Nephron (organoid): ENCODE measurements around the gene SLC35E1.

ENCODE experiments used
- H3K27ac Mint-ChIP-seq, 3 experiments: 2 replicates each; pipeline ENCODE4 v1.8.0; 2020; ENCODE audit warnings: mixed read lengths in 3 of 3, mild to moderate bottlenecking in 2 of 3, moderate library complexity in 1 of 3
- H3K27me3 Mint-ChIP-seq: 2 replicates; pipeline ENCODE4 v1.8.0; 2021; ENCODE audit warnings: low read depth, mild to moderate bottlenecking, moderate library complexity, mixed read lengths
- H3K36me3 Mint-ChIP-seq: 2 replicates; pipeline ENCODE4 v1.8.0; 2020; ENCODE audit warnings: low read depth, mixed read lengths
- H3K4me1 Mint-ChIP-seq: 2 replicates; pipeline ENCODE4 v1.8.0; 2020; ENCODE audit warnings: mixed read lengths
- H3K4me3 Mint-ChIP-seq, 3 experiments: 2 replicates each; pipeline ENCODE4 v1.8.0; 2020; ENCODE audit warnings: mild to moderate bottlenecking in 3 of 3, mixed read lengths in 3 of 3, moderate library complexity in 2 of 3
- H3K9me3 Mint-ChIP-seq: 2 replicates; pipeline ENCODE4 v1.8.0; 2020; ENCODE audit warnings: mixed read lengths
- TF ChIP-seq, protein P1 (sequence below), 3 experiments: fragments of 200-600 bp; sonication (generic); IDR thresholded peaks; one replicate each; pipeline ENCODE4 v1.5.0; 2021; ENCODE audit warnings: antibody characterized with exemption in 3 of 3; ENCODE audit not compliant: unreplicated experiment in 3 of 3

Gene SLC35E1

GRCh38 chr19:16603090-16603489 lies 30.9 kb upstream of the SLC35E1 start:
- no peaks in the 10 kb centered on the region for H3K27me3 Mint-ChIP-seq
- peaks cover 39% of the 10 kb centered on the region for H3K4me1 Mint-ChIP-seq
- H3K36me3 Mint-ChIP-seq, result no peaks in the 10 kb centered on the region
- H3K4me3 Mint-ChIP-seq, result no peak overlapping the region
- no peaks in the 10 kb centered on the region for H3K9me3 Mint-ChIP-seq
- TF ChIP-seq, protein P1, sequence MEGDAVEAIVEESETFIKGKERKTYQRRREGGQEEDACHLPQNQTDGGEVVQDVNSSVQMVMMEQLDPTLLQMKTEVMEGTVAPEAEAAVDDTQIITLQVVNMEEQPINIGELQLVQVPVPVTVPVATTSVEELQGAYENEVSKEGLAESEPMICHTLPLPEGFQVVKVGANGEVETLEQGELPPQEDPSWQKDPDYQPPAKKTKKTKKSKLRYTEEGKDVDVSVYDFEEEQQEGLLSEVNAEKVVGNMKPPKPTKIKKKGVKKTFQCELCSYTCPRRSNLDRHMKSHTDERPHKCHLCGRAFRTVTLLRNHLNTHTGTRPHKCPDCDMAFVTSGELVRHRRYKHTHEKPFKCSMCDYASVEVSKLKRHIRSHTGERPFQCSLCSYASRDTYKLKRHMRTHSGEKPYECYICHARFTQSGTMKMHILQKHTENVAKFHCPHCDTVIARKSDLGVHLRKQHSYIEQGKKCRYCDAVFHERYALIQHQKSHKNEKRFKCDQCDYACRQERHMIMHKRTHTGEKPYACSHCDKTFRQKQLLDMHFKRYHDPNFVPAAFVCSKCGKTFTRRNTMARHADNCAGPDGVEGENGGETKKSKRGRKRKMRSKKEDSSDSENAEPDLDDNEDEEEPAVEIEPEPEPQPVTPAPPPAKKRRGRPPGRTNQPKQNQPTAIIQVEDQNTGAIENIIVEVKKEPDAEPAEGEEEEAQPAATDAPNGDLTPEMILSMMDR (IDR thresholded peaks at IDR 0.05; ENCODE audit: unreplicated experiment in 3 of 3), result no peak
- H3K27ac Mint-ChIP-seq, result no peak overlapping the region

DNA sequence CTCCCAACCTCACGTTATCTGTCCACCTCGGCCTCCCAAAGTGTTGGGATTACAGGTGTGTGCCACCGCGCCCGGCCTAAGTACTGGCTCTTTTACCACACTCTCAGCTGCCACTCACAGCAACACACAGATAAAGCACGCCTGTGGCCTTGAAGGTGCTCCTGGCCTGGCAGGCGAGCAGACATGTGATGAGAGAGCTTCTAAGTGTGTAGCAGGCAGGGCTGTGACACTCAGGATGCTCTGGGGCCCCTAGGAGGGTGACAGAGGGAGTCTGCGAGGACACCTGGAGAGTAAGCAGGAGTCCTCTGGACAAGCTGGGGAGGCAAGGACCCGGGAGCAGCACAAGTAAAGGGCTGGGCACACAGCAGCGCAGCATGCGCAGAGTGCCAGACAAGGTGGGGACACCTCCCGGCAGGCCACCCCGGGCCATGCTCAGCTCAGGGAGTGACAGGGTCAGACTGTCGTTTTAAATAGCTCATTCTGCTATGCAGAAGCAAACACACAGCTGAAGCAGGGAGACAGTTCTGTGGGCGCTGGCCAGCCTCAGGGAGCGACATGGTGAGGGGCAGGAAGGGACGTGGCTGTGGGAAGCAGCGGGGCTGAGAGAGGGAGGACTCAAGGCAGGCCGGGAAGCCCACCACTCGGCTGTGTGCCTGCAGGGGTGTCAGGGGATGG lies 29.3 kb upstream of the SLC35E1 start:
- H3K4me3 Mint-ChIP-seq, result no peak overlapping the region
- TF ChIP-seq, protein P1 (IDR thresholded peaks at IDR 0.05; ENCODE audit: unreplicated experiment in 3 of 3), result no peak
- no peaks in the 10 kb centered on the region for H3K9me3 Mint-ChIP-seq
- H3K27ac Mint-ChIP-seq, result no peak overlapping the region
- H3K4me1 Mint-ChIP-seq, result peaks cover 36% of the 10 kb centered on the region
- H3K36me3 Mint-ChIP-seq, result no peaks in the 10 kb centered on the region
- no peaks in the 10 kb centered on the region for H3K27me3 Mint-ChIP-seq

DNA sequence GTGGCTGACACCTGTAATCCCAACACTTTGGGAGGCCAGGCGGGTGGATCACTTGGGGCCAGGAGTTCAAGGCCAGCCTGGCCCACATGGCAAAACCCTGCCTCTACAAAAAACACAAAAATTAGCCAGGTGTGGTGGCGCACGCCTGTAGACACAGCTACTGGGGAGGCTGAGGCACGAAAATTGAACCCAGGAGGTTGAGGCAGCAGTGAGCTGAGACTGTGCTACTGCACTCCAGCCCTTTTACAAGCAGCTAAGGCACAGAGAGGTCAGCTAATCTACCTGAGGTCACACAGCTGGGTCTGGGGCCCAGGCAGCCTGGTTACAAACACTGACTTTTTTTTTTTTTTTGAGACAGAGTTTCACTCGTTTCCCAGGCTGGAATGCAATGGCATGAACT lies 28.6 kb upstream of the SLC35E1 start:
- H3K27me3 Mint-ChIP-seq, result no peaks in the 10 kb centered on the region
- H3K36me3 Mint-ChIP-seq, result no peaks in the 10 kb centered on the region
- no peak overlapping the region for H3K4me3 Mint-ChIP-seq
- peaks cover 34% of the 10 kb centered on the region for H3K4me1 Mint-ChIP-seq
- H3K9me3 Mint-ChIP-seq, result no peaks in the 10 kb centered on the region
- TF ChIP-seq, protein P1 (IDR thresholded peaks at IDR 0.05; ENCODE audit: unreplicated experiment in 3 of 3), result no peak
- H3K27ac Mint-ChIP-seq, result no peak overlapping the region

GRCh38 chr19:16599655-16600346 lies 27.6 kb upstream of the SLC35E1 start:
- TF ChIP-seq, protein P1 (IDR thresholded peaks at IDR 0.05; ENCODE audit: unreplicated experiment in 3 of 3), result no peak
- H3K9me3 Mint-ChIP-seq, result no peaks in the 10 kb centered on the region
- no peaks in the 10 kb centered on the region for H3K27me3 Mint-ChIP-seq
- no peak overlapping the region for H3K27ac Mint-ChIP-seq
- H3K4me3 Mint-ChIP-seq, result no peak overlapping the region
- H3K4me1 Mint-ChIP-seq, result peaks cover 24% of the 10 kb centered on the region
- no peaks in the 10 kb centered on the region for H3K36me3 Mint-ChIP-seq

DNA sequence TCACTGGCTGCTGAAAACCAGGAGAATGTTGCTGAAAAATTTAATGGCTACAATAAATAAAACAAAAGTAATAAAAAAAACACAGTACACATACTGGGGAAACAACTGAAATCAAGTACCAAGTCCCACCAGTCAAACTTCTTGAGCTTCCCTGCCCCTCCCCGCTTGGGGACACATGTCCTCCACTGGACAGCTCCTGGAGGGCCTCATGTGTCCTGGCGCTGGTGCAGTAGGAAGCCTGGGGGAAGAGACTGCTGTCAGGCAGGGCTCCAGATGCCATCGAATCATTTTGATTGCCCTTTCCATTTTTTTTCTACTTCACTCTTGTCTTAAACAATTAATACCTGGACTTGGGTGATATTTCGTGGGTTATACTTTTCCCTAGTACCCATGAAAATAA lies 26.6 kb upstream of the SLC35E1 start:
- no peak overlapping the region for H3K4me3 Mint-ChIP-seq
- TF ChIP-seq, protein P1 (IDR thresholded peaks at IDR 0.05; ENCODE audit: unreplicated experiment in 3 of 3), result no peak
- no peaks in the 10 kb centered on the region for H3K36me3 Mint-ChIP-seq
- no peaks in the 10 kb centered on the region for H3K9me3 Mint-ChIP-seq
- no peaks in the 10 kb centered on the region for H3K27me3 Mint-ChIP-seq
- peaks cover 15% of the 10 kb centered on the region for H3K4me1 Mint-ChIP-seq
- H3K27ac Mint-ChIP-seq, result no peak overlapping the region

DNA sequence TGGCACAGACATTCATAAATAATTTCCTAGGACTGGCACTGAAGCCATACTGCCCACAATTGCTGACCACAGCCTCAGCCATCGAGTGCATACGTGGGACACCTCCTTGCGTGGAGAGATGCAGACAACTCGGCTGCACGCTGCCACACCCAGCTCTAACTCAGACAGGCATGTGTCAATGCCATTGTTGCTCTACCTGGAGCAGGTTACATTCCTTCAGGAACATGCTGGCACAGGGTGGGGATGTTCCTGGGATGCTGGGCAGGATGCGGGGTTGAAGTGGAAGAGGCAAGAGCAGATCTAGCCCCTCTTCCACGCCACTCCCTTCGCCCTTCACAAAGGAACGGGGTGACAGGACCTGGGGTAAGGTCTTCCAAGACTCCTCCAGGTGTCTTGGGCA lies 24.2 kb upstream of the SLC35E1 start:
- TF ChIP-seq, protein P1 (IDR thresholded peaks at IDR 0.05; ENCODE audit: unreplicated experiment in 3 of 3), result no peak
- Mint-ChIP-seq H3K27ac (no peak overlapping the region), H3K4me3 (no peak overlapping the region), H3K4me1 (peaks cover 14% of the 10 kb centered on the region), H3K27me3 (no peaks in the 10 kb centered on the region), H3K36me3 (no peaks in the 10 kb centered on the region), H3K9me3 (no peaks in the 10 kb centered on the region)
